Erythroblast (primary cell): ENCODE data around the gene DNAH2.

ENCODE experiments used
- GATA1 ChIP-seq: IDR thresholded peaks from 2 replicates; pipeline ENCODE4 v1.6.1; 2011; ENCODE audit warnings: low read depth, mild to moderate bottlenecking, control low read depth, low read length, moderate library complexity
- POLR2A ChIP-seq: IDR thresholded peaks from 2 replicates; pipeline ENCODE4 v1.6.1; 2011; ENCODE audit warnings: mild to moderate bottlenecking, low read length

DNA sequence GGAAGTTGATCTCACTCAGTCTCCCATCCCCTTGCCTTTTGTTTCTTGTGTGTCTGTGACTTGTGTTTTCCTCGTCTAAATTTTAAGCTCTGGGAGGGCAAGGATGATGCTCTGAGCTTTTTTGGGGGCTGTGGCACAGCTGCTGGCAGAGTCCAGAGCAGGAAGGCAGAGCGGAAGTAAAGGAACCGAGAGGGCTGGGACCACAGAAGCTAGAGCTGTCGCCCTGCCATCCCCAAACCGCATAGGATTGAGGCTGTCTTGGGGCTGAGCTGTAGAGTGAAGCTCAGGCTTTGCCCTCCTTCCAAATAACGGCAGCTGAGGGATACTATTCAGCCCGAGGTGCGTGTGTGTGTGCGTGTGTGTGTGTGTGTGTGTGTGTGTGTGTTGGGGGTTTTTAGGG lies 3.8 kb upstream of the DNAH2 start:
- TF ChIP-seq POLR2A = no peak
- TF ChIP-seq GATA1 = no peak
